AG04450 (cell line): ENCODE data around the gene SLC4A2. TPM values are rescaled to one million over a fixed set of nuclear protein-coding genes. Genes with fewer than 3 reads are reported as not detected.
A peak's percentile ranks its signal among the peaks of the same experiment; 100 is the strongest.

Source experiments
- CTCF ChIA-PET: fragments of 300-600, 350-600 bp; formaldehyde crosslinking; extraction: SDS; loops from one replicate; lab custom pipeline; 2022; ENCODE audit warnings: antibody characterized with exemption, inconsistent platforms; lab: Charles Lee
- POLR2A ChIA-PET: fragments of 350-600 bp; formaldehyde crosslinking; extraction: SDS; loops from one replicate; lab custom pipeline; 2021; ENCODE audit warnings: antibody characterized with exemption, inconsistent platforms; lab: Yijun Ruan, JAX
- DNase-seq: peaks from one replicate; pipeline ENCODE4 v3.0.0-alpha.2; 2011; ENCODE audit warnings: low read depth, low spot score
- H3K27ac ChIP-seq: one replicate; pipeline ENCODE4 v1.5.1; 2012; ENCODE audit warnings: low read depth, low read length, control low read depth
- H3K27me3 ChIP-seq: one replicate; pipeline ENCODE4 v1.6.0; 2012; ENCODE audit warnings: low read length; ENCODE audit not compliant: control insufficient read depth, insufficient read depth
- H3K4me3 ChIP-seq: 2 replicates; pipeline ENCODE4 v1.5.1; 2011; ENCODE audit warnings: mild to moderate bottlenecking, low read depth, low read length, control low read depth
- H3K9me3 ChIP-seq: 2 replicates; pipeline ENCODE4 v1.5.1; 2012; ENCODE audit warnings: low read length; ENCODE audit not compliant: control insufficient read depth, insufficient read depth
- CTCF ChIP-seq: IDR thresholded peaks from 2 replicates; pipeline ENCODE4 v1.5.1; 2011; ENCODE audit warnings: low read depth, low read length, control low read depth, inconsistent platforms
- polyA plus RNA-seq: library from polyadenylated mRNA; depleted of rRNA; stranded (reverse); fragments of >200 nt; gene quantifications from 2 replicates; pipeline ENCODE4 v1.2.3, GENCODE V29; 2011

SLC4A2 gene
- polyA plus RNA-seq, 1 experiment, result 40.5 TPM

GRCh38 chr7:151079199-151079910 lies 20.0 kb downstream of the SLC4A2 start:
- peak overlapping the region; percentile 90 for H3K4me3 ChIP-seq
- peak overlapping the region; percentile 11 for H3K27ac ChIP-seq
- DNase-seq, result no peak
- ChIA-PET CTCF (no interaction called here), POLR2A (no interaction called here)
- TF ChIP-seq CTCF, result no peak
- no peaks in the 10 kb centered on the region for H3K27me3 ChIP-seq
- H3K9me3 ChIP-seq, result peaks cover 3% of the 10 kb centered on the region; the same call in 1 of the 2 replicates

GRCh38 chr7:151080067-151080521 lies 20.7 kb downstream of the SLC4A2 start:
- no peak for TF ChIP-seq CTCF
- Histone ChIP-seq H3K27me3 (no peaks in the 10 kb centered on the region), H3K4me3 (peak overlapping the region; percentile 90), H3K27ac (peak overlapping the region; percentile 61), H3K9me3 (peaks cover 3% of the 10 kb centered on the region; the same call in 1 of the 2 replicates)
- ChIA-PET POLR2A (interaction anchor here (1.0 to 1.6 kb wide), 7 partner anchors 8 to 30 kb away, joined by 3 to 9 read pairs (median 6); partner anchors contain the start of gene CDK5), CTCF (interaction anchor here (0.7 to 1.0 kb wide), 2 partner anchors 11 to 133 kb away, joined by 3 read pairs; no protein-coding TSS in a partner anchor)
- no peak for DNase-seq

- H3K4me3 ChIP-seq, result peak within 1 kb of the TSS; percentile 90
- ChIA-PET POLR2A (interaction anchor here (0.6 to 1.6 kb wide), 9 partner anchors 9 to 52 kb away, joined by 3 to 9 read pairs (median 6); partner anchors contain the start of gene CDK5), CTCF (interaction anchor here (0.7 to 1.0 kb wide), 2 partner anchors 10 to 133 kb away, joined by 3 read pairs; no protein-coding TSS in a partner anchor)
- peak; percentile 69 for DNase-seq
- TF ChIP-seq CTCF, result no peak
- H3K9me3 ChIP-seq, result peaks cover 3% of the 10 kb centered on the region; the same call in 1 of the 2 replicates
- H3K27ac ChIP-seq, result peak within 1 kb of the TSS; percentile 61
- H3K27me3 ChIP-seq, result no peaks in the 10 kb centered on the region
Measured at GRCh38 chr7:151080522-151081169, 21.3 kb downstream of the SLC4A2 start, which contains the start of gene FASTK. TSS of gene FASTK (minus strand) at chr7:151080809. CDS start at chr7:151080766, 43 bp downstream.

GRCh38 chr7:151081170-151082101 lies 22.0 kb downstream of the SLC4A2 start:
- DNase-seq, result no peak
- H3K27ac ChIP-seq, result peak overlapping the region; percentile 61
- H3K27me3 ChIP-seq, result no peaks in the 10 kb centered on the region
- peak overlapping the region; percentile 74 for H3K4me3 ChIP-seq
- POLR2A ChIA-PET, result interaction anchor here (0.6 to 1.6 kb wide), 9 partner anchors 10 to 53 kb away, joined by 3 to 9 read pairs (median 6); partner anchors contain the start of gene CDK5
- no peak for TF ChIP-seq CTCF
- CTCF ChIA-PET, result interaction anchor here (1.0 kb wide), 1 partner anchor 10 kb away, joined by 3 read pairs; no protein-coding TSS in a partner anchor
- H3K9me3 ChIP-seq, result peaks cover 3% of the 10 kb centered on the region; the same call in 1 of the 2 replicates
